AG09319 (cell line): ENCODE measurements around the gene RALGPS2.

Source experiments
- DNase-seq: peaks from one replicate; pipeline ENCODE4 v3.0.0-alpha.2; 2010; ENCODE audit warnings: low read depth; ENCODE audit errors: extremely low read depth
- CTCF ChIP-seq: IDR thresholded peaks from 2 replicates; pipeline ENCODE4 v1.5.1; 2011; ENCODE audit warnings: low read depth, mild to moderate bottlenecking, inconsistent platforms, low read length, moderate library complexity

RALGPS2 gene

GRCh38 chr1:178684542-178685000, 40.5 kb upstream of the RALGPS2 start:
- TF ChIP-seq CTCF, result no peak
- DNase-seq, result peak; percentile 84

- TF ChIP-seq CTCF, result no peak
- no peak for DNase-seq
These were observed 38.6 kb upstream of the RALGPS2 start for GRCh38 chr1:178686407-178686806.

- DNase-seq, result no peak
- no peak for TF ChIP-seq CTCF
These were observed 36.8 kb upstream of the RALGPS2 start for GRCh38 chr1:178688244-178688643.

DNA sequence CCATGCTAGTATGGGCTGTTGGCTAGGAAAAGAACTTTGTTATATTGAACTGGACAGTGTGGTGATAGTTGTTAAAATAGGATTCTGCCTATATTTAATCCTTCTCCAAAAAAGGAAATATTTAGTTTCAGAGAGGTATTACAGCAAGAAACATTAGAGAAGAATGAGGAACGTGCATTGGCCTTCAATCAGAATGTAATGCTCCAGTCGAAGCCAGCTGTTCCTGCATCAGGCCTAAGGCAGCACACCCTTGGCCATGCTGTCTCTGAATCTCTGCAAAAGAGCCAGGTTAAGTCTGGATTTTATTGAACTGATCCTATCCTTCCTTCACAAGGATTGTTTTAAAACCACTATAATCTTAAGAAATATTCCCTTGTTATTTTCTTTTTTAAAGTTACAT, 35.3 kb upstream of the RALGPS2 start:
- no peak for TF ChIP-seq CTCF
- no peak for DNase-seq

- no peak for DNase-seq
- TF ChIP-seq CTCF, result no peak
These were observed 34.5 kb upstream of the RALGPS2 start for GRCh38 chr1:178690496-178690895.

GRCh38 chr1:178692564-178693327, 32.3 kb upstream of the RALGPS2 start:
- no peak for TF ChIP-seq CTCF
- no peak for DNase-seq

DNA sequence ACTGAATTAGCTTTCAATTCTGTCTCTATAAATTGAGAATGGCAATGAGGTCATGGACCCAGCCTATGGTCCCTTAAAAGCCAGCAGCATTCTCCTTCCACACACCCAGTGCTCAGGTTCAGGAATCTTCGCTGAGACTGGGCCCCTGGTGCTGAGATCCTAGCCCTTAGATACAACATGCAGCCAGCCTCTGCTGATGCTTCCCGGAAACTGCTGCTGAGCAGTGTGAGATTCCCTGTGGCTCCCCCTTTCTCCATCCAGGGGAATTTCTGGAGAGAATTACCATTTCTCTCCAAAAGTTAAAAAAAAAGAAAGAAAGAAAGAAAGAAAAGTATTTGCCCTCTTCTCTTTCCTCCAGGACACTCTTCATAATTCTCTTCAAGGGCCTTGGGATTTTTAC, 31.7 kb upstream of the RALGPS2 start:
- no peak; the same call in 1 of the 2 replicates for TF ChIP-seq CTCF

More for the DNA sequence above, 31.7 kb upstream of the RALGPS2 start:
- no peak for DNase-seq
